NB4 (cell line): ENCODE measurements around the gene BMPER.

Source experiments
- CTCF ChIP-seq: IDR thresholded peaks from one replicate; pipeline ENCODE4 v1.5.1; 2012; ENCODE audit warnings: low read depth, low read length
- MAX ChIP-seq: IDR thresholded peaks from 2 replicates; pipeline ENCODE4 v1.6.1; 2011; ENCODE audit warnings: low read depth, low read length
- MYC ChIP-seq: IDR thresholded peaks from 2 replicates; pipeline ENCODE4 v1.6.1; 2011; ENCODE audit warnings: low read depth, low read length
- POLR2A ChIP-seq: IDR thresholded peaks from 2 replicates; pipeline ENCODE4 v1.6.1; 2011; ENCODE audit warnings: mild to moderate bottlenecking; ENCODE audit not compliant: insufficient read length; ENCODE audit errors: extremely low read depth

GRCh38 chr7:34109936-34110780 is 204.8 kb downstream of the BMPER start:
- no peak for TF ChIP-seq CTCF
- no peak for TF ChIP-seq MAX
- no peak for TF ChIP-seq POLR2A
- no peak for TF ChIP-seq MYC
